Chondrocyte (in vitro differentiated cells): ENCODE data around the gene DNAL4. TPM values are rescaled to one million over a fixed set of nuclear protein-coding genes. Genes with fewer than 3 reads are reported as not detected.

Experiments
- DNase-seq: peaks from one replicate; pipeline ENCODE4 v3.0.0; 2021; ENCODE audit warnings: mixed read lengths, low spot score
- H3K27ac Mint-ChIP-seq: one replicate; pipeline ENCODE4 v1.8.0; 2021; ENCODE audit warnings: mild to moderate bottlenecking, moderate library complexity, mixed read lengths; ENCODE audit not compliant: unreplicated experiment
- H3K27me3 Mint-ChIP-seq: 2 replicates; pipeline ENCODE4 v1.8.0; 2021; ENCODE audit warnings: low read depth, mixed read lengths
- H3K36me3 Mint-ChIP-seq: 2 replicates; pipeline ENCODE4 v1.8.0; 2021; ENCODE audit warnings: low read depth, mixed read lengths
- H3K4me1 Mint-ChIP-seq: 2 replicates; pipeline ENCODE4 v1.8.0; 2021; ENCODE audit warnings: low read depth, mild to moderate bottlenecking, mixed read lengths
- H3K4me3 Mint-ChIP-seq: one replicate; pipeline ENCODE4 v1.8.0; 2021; ENCODE audit warnings: mild to moderate bottlenecking, moderate library complexity, mixed read lengths; ENCODE audit not compliant: unreplicated experiment
- H3K9me3 Mint-ChIP-seq: 2 replicates; pipeline ENCODE4 v1.8.0; 2021; ENCODE audit warnings: low read depth, mixed read lengths
- total RNA-seq: library from RNA; stranded (reverse); gene quantifications from 3 replicates; pipeline ENCODE4 v1.2.1, GENCODE V29; 2021
- TF ChIP-seq, protein P1 (sequence below): fragments of 200-600 bp; sonication (generic); IDR thresholded peaks from 2 replicates; pipeline ENCODE4 v1.5.0; 2021; ENCODE audit warnings: antibody characterized with exemption, mild to moderate bottlenecking, moderate library complexity

The DNAL4 gene
- total RNA-seq, 1 donor from 2014 or later = 11.8 TPM

DNA sequence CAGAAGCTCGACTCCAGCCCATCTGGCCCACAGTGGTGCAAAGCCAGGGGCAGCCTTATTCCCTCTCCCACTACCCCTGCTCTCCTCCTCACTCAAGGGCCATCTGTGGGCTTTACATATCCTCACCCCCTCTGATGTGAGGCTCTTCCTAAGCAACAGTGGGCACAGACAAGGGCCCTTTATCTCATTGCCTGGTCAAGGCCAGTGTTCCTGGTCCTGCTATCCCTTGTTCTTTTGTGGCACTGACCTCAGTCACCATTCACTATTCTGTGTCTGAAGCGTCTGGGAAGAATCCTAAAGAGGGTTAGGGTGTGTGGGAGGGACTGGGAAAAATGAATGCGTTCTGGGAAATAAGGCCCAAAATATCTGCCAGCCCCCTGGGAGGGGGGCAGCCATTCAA lies 7.3 kb downstream of the DNAL4 start:
- no peaks in the 10 kb centered on the region for H3K27me3 Mint-ChIP-seq
- H3K9me3 Mint-ChIP-seq = no peaks in the 10 kb centered on the region
- peaks cover 2% of the 10 kb centered on the region for H3K36me3 Mint-ChIP-seq
- no peak overlapping the region for H3K4me3 Mint-ChIP-seq
- TF ChIP-seq, protein P1, sequence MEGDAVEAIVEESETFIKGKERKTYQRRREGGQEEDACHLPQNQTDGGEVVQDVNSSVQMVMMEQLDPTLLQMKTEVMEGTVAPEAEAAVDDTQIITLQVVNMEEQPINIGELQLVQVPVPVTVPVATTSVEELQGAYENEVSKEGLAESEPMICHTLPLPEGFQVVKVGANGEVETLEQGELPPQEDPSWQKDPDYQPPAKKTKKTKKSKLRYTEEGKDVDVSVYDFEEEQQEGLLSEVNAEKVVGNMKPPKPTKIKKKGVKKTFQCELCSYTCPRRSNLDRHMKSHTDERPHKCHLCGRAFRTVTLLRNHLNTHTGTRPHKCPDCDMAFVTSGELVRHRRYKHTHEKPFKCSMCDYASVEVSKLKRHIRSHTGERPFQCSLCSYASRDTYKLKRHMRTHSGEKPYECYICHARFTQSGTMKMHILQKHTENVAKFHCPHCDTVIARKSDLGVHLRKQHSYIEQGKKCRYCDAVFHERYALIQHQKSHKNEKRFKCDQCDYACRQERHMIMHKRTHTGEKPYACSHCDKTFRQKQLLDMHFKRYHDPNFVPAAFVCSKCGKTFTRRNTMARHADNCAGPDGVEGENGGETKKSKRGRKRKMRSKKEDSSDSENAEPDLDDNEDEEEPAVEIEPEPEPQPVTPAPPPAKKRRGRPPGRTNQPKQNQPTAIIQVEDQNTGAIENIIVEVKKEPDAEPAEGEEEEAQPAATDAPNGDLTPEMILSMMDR = no peak
- peaks cover 37% of the 10 kb centered on the region for H3K4me1 Mint-ChIP-seq
- no peak for DNase-seq
- H3K27ac Mint-ChIP-seq = no peak overlapping the region

DNA sequence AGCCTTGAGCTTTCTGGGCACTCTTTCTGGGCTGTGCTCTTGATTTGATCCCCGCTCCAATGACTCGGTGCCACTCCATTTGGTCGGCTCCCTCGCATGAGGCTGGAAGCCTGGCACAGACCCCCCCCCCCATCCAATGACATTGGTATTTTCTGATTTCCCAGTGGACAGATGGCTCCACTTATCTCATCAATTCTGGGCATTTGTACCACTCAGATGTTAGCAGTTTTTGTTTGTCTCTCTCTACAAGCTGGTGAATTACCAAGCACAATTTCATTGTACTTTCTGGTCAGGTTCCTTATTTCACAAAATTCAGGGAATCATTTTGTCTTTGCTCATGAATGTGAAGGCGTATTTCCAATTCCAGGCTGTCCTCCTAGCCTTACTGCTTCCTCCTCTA lies 9.1 kb downstream of the DNAL4 start:
- TF ChIP-seq, protein P1 = no peak
- Mint-ChIP-seq H3K27me3 (no peaks in the 10 kb centered on the region), H3K27ac (no peak overlapping the region), H3K9me3 (no peaks in the 10 kb centered on the region), H3K36me3 (peaks cover 4% of the 10 kb centered on the region), H3K4me3 (no peak overlapping the region), H3K4me1 (peaks cover 39% of the 10 kb centered on the region)
- no peak for DNase-seq

DNA sequence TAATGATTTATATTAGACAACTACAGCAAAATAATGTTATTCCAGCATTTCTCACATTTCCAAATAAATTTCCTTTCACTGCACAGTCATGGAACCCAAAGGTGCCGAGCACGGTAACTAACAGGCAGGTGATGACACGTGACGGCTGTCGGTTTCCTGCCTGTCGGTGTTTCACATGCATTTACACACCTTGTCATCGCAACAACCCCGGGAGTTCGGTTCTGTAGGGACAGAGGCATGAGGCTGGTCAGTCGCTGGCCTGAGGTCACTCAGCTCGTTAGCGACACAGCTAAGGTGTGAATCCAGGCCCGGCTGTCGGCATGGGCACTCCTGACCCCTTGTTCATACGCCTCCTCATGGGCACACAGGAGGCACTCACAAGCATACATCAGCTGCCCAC lies 9.9 kb downstream of the DNAL4 start:
- peaks cover 6% of the 10 kb centered on the region for H3K36me3 Mint-ChIP-seq
- no peak overlapping the region for H3K4me3 Mint-ChIP-seq
- no peaks in the 10 kb centered on the region for H3K9me3 Mint-ChIP-seq
- DNase-seq = no peak
- H3K27me3 Mint-ChIP-seq = no peaks in the 10 kb centered on the region
- H3K27ac Mint-ChIP-seq = no peak overlapping the region
- TF ChIP-seq, protein P1 = no peak
- peaks cover 39% of the 10 kb centered on the region for H3K4me1 Mint-ChIP-seq

DNA sequence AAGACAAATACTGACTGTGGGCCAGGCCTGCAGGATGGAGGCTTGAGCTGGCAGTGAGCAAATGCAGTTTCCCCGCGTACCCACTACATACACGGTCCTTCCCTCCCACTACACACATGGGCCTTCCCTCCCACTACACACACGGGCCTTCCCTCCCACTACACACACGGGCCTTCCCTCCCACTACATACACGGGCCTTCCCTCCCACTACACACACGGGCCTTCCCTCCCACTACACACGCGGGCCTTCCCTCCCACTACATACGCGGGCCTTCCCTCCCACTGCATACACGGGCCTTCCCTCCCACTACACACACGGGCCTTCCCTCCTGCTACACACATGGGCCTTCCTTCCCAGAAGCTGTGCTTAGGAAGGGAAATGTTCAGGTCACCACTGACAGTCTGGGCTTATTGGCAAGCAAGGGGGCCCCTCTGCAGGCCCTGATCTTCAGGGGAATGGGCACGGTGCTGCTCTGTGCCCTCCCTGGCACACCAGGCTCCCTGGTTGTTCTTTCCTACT lies 10.8 kb downstream of the DNAL4 start:
- no peak for DNase-seq
- H3K9me3 Mint-ChIP-seq = no peaks in the 10 kb centered on the region
- peaks cover 6% of the 10 kb centered on the region for H3K36me3 Mint-ChIP-seq
- H3K27ac Mint-ChIP-seq = peak overlapping the region; percentile 72
- H3K4me1 Mint-ChIP-seq = peaks cover 39% of the 10 kb centered on the region
- TF ChIP-seq, protein P1 = no peak
- H3K4me3 Mint-ChIP-seq = no peak overlapping the region
- no peaks in the 10 kb centered on the region for H3K27me3 Mint-ChIP-seq

DNA sequence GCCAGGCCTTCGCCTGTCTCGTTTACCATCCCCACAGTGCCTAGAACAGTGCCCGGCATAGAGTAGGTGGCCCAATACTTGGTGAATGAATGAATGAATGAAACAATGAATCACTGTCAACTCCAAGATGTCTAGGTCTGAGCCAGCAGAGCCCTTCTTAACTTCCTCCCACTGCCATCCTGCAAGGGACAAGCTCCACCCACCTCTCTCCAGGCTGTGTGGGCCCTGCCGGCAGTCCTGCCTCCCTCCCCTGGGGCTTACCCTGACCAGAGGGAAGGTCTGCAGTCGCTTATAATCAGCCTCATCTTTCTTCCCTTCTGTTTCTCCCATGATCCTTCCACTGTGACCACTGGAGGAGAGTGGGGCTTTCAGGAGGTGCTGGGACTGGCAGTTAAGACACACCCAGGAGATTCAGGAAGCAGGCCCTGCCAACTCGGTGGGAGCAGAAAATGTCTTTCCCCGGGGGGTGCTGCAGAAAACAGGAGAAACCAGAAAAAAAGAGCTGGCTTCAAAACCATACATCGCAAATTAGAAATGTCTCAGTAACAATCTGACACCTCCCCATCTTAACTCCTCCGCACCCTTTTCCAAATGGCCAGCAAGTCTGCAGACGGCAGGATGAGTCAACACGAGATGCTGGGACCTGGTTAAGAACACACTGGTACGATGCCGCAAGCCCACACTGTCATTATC lies 11.4 kb downstream of the DNAL4 start:
- H3K9me3 Mint-ChIP-seq = no peaks in the 10 kb centered on the region
- H3K4me1 Mint-ChIP-seq = peaks cover 39% of the 10 kb centered on the region
- peaks cover 6% of the 10 kb centered on the region for H3K36me3 Mint-ChIP-seq

More for the DNA sequence above, 11.4 kb downstream of the DNAL4 start:
- Mint-ChIP-seq H3K27me3 (no peaks in the 10 kb centered on the region), H3K27ac (peak overlapping the region; percentile 72), H3K4me3 (no peak overlapping the region)
- DNase-seq = no peak
- TF ChIP-seq, protein P1 = no peak
